Embryonic facial prominence (tissue), 1 donor: ENCODE data around the gene PODXL.
"Not testable (repeated sequence)": the region's sequence is repeated elsewhere in the genome, so short reads cannot be mapped to it uniquely, and the experiment has no call there.

Experiments
- DNase-seq: peaks from one replicate; pipeline ENCODE4 v3.0.0-alpha.2; 2016; ENCODE audit errors: extremely low spot score

PODXL gene

DNA sequence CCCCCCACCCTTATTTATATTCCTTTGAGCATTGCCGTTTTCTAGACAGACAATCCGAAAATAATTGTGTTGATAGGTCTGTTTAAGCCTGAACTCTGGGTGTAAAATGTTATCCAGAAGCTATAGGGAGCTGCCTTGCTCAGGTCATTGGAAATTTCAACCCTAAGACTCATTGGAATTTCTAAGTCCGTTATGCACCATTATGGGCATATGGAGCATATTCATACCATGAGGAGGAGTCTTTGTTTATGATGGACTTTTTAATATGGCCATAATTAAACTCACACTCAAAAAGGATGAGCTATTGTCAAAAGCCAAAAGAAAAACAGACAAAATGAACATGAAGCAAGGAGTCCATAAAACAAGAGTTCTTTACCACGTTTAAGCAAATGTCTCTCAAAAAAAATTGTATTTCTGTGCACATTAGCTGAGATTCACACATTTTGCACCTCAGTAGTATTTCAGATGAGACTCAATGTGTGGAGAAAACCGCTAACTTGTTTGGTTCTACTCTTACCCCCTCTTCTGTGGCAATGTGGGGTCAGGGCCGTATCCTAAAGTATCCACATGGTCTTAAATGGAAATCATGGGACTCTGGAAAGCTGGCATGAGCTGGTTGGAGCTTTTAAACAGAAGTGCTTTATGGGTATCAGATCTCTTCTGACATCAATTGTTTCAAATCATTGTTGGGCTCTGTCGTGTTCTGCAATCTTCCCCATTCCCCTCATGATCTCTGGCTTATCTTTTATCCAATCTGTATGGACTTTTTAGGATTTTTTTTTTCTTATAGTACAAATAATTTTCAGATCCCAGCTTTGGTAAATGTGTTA lies 60.5 kb downstream of the PODXL start:
- DNase-seq, result no peak

DNA sequence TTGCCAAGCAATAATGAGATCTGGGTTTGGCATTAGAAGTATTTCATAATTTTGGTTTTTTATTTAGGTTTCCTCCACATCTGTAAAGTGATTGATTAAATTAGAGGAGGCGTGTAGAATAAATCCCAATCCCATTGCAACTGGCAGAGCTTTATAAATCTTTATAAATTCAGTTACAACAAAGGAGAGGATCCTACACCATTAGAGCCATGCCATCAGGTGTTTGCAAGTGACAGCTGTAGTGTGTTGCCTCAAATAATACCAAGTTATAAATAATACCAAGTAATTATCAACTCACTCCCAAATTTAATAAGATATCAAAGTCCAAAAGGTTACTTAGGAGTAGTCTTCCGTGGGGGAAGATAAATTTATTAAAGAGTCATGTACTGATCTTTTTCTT lies 62.2 kb downstream of the PODXL start:
- no peak for DNase-seq

DNA sequence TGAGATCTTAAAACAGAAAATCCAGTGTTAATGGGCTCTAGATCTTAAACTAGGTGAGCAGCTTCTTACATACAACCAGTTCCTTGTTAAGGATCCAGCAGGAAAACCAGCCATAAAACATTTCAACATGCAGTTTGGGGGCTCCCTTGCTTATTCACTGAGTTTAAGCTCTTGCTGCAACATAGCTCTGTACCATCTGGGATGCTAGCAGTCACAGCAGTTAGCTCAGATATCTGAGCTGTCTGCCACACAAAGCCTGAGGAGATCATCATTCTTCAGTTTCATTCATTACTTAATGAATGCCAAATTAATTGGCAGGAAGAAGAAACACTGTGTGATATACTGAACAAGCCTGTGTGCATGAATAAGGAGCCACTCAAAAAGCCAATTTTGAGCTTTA lies 62.8 kb downstream of the PODXL start:
- no peak for DNase-seq

DNA sequence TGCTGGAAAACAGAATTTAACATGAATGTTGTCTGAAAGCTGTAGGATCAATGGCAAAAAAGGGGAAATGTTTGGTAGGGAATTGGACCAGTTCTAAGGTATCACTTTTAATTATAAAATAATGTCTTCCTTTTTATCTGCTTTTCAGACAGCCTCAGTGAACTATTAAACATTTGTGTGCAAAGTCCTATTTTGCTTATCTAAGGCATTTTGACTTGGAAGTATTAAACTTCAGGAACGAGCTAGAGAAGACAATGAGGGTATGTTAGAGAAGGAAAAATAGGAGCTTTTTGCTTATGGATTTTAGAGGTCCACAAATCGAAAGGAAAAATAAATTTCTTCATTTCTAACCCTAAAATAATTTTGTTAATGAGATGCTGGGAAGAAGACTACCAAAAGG lies 63.3 kb downstream of the PODXL start:
- DNase-seq, result no peak

DNA sequence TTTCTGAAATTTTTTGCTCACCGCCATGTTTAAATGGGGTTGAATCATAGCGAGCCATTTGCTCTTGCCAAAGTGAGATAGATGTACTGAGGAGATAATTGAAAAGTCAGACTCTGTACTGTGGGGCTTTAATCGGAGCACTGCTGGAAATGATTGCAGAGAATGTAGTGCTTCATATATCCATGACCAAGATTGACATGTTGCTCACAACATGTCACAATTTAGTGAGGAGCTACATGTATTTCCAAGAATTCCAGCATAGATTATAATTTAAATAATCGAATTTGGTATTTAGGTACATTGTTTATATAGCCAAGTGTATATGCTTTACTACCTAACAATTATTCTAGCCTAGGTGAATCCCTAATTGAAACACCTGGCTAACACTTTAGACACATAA lies 66.5 kb downstream of the PODXL start:
- DNase-seq, result no peak

DNA sequence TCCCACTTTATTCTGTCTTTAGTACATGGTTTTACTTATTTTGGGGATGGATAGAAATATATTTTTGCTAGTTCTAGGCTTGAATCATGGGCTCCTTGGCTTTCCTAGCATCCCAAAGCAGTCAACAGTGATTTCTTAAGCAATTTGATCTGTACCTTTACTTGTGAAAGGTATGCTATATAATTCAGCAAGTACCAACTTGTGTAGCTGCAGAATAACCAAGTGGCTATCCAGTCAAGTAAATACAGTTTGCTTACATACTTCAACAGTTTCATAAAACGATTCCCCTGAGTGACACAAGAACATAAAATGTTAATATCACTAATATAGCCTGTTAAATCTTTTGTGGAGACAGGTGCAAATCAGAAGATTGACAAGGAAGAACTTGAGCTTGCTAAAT lies 67.2 kb downstream of the PODXL start:
- DNase-seq, result no peak

DNA sequence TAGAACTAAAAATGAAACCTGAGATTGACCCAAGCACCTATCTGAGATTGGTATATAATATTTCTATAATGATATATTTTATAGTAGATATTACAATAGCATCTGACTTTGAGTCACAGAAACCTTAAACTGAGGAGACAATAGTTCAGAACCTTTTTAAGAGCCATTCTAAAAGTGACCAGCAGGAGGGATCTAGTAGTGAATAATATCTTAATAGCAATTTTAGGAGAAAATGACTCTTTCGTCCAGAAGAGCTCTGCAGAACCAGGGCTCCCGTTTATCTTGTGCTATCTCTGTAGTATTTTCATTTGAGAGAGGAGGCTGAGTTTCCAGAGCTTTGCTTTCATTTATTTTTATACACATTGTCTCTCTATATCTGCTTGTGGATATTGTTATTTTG lies 68.1 kb downstream of the PODXL start:
- DNase-seq, result no peak

DNA sequence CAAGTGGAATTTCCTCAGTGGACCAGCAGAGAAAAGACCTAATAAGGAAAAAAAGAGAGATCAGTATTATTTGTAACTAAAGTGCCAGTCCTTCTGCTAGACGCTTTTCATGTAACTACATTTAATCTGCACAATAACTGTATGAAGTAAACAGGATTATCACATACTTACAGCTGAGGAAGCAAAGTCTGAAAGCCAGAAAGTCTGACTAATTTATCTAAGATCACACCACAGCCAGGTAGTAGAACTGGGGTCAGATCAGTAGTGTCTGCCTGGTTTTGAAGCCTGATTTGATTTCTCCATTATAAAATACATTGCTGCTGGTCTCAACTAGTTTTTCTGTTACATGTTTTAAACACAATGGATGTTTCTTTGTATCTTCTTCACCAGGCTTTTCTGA lies 69.2 kb downstream of the PODXL start:
- DNase-seq, result no peak

DNA sequence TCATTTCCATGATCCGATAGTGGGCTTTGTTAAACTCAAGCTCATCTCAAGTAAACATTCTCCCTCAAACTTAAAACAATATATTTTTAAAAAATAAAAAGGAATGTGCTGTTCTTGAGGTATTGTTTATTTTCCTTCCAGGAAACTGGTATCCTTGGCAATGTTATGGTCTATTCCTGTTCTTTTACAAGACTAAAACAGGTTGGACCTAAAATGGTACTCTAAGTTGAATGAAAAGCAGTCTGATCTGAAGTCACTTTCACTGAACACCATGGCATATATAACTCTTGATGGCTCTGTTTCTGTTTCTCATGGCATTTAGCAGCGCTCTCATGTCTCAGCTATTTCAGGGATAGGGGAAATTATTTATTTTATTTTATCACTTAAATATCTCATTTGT lies 70.1 kb downstream of the PODXL start:
- DNase-seq, result no peak

DNA sequence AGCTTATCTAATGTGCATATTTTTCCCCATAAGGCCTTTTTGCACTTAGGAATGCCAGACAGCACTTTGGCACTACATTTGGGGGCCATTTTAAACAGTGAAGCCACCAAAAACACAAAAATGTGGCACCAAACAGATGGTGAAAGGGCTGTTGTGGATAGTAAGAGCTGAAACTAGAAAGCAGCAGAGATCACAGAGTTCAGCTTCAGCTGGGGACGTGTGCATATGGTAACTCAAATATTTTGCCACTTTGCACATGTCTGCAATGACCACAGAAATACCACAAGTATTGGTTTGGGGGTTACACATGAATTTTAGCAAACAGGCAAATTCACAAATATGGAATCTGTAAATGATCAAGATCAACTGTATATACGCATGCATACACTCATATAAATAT lies 72.8 kb downstream of the PODXL start:
- no peak for DNase-seq

DNA sequence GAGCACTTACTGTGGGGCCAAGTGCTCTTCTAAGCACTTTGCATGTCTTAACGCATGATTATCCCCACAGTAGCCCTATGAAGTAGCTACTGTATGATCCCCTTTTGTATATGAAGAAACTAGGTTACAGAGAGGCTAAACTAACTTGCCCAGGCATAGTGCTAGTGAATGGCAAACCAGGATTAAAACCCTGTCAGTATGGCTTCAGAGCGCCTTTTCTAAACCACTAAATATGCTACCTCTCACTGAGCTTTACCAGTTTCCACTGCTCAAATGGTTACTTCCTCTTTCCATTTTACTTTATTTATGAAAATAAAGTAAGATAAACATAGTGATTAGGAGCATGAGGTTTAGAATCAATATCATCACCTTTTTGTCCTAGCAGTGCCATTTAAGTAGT lies 73.6 kb downstream of the PODXL start:
- no peak for DNase-seq

DNA sequence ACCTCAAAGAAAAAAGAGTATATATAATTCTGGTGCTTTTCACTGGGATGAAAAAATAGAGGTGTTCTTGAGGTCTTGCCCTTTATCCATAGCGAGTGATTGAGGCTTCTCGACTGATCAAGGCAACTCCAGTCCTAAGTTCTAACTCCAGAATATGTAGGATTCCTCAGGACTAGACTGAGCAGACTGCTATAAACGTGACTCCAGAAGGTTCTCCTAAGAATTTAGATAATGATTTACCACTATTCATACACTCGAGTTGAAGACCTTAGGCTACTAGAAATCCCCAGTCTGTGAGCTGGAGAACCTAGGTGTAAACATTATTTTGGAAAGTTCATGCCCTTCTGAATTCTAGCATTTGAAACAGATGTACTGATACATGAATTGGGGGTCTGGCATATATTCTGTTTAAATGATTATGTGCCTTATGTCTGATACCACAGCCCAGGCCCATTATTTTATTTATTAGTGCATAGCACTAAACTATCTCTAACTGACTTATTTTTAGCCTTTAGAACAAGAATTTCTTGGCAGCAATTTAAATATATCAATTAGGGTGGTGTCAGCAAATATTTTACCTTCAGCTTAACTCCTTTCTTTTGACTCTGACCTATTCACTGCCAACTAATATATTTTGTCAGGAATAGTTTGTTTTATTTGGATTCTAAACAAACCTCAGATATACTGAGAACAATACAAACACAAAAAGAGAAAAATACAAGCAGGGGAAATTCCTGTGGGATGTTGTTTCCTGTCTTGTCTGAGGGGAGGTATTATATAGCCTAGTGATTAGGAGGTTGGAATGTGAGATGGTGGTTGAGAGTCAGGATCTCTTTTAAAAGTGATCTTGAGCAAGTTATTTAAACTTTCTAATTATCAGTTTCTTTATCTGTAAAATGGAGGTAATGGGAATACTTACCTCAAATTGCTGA lies 75.8 kb downstream of the PODXL start:
- no peak for DNase-seq

DNA sequence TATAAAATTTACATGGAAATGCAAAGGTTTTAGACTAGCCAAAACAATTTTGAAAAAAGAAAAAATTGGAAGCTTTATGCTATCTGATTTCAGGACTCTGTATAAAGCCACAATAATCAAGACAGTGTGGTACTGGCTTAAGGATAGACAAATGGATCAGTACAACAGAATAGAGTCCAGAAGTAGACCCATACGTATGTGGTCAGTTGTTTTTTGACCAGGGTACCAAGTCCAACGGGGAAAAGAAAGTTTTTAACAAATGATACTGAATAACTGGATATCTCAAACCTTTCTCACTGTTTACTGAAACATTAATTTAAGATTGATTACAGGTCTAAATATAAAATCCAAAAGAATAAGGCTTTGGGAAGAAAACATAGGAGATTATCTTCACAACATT lies 79.7 kb downstream of the PODXL start:
- no peak for DNase-seq

DNA sequence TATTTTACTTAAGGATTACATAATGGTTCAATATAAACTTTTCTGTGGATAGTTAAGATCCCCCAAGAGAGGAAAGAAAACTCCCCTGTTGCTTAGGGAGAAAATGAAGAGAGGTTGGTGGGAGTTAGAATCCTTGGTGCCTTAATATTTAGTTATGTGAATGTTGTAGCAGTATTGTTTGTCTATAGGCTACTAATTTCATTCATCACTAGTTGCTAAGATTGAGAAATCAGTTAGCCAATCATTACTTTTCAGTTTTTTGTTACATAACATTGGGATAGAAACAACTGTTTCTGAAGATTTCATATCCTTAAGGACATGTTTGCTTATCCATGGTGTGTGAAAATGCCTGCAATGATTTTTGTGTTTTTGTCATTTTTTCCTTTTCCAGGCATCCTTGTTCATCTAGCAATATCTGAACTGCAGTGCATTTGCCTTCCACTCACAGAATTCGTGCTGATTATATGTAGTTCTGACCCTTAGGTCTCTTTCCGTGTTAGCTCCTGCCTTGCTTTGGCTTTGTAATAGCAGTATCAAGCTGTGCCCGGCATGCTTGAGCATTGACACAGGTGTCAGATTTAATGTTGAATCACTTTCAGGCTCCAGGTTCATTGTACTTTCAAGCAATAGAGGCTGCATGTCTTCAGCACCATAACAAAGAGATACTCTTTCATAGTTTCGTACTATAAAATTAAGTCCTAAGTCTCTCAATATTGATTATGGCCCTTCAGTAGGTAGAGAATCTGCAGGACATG lies 85.0 kb downstream of the PODXL start:
- no peak for DNase-seq

DNA sequence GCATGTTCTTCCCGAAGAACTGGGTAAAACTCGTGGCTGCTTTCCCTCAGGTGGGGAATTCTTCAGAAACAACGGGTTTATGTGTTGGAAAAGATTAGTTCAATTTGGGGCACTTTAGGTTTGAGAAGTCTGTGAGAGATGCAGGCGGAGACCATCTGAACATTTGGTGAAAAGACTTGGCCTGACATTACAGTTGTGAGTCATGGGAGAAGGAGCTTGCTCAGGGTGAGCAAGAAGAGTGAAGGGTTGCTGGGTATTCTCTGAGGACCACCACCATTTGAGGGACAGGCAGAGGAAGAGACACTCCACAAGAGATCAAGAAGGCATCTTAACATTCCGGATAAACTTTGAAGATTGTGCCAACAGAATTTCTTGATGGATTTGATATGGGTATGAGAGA lies 88.6 kb downstream of the PODXL start:
- no peak for DNase-seq

DNA sequence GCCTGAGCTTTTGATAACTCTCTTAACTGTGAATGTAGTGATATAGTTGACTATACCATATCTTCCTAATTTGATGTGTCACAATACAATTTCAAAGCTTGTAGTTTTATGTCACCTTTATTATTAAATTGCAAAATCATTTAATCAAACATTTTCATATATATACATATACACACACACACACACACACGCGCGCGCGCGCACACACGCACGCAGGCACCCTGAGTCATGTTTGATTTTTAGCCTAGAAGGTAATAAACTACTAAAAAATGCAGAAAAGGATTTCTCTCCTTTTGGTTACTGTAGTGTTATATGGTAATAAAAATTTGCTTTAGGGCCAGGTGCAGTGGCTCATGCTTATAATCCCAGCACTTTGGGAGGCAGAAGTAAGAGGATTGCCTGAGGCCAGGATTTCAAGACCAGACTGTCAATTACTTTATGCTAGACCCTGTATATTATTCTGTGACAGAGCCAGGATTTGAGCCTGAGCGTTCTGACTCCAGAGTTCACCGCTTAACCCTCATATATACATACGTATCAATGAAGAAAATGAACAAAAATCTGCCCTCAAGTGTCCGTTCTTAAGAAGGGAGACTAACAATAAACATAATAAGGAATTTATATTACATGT lies 89.6 kb downstream of the PODXL start:
- no peak for DNase-seq

DNA sequence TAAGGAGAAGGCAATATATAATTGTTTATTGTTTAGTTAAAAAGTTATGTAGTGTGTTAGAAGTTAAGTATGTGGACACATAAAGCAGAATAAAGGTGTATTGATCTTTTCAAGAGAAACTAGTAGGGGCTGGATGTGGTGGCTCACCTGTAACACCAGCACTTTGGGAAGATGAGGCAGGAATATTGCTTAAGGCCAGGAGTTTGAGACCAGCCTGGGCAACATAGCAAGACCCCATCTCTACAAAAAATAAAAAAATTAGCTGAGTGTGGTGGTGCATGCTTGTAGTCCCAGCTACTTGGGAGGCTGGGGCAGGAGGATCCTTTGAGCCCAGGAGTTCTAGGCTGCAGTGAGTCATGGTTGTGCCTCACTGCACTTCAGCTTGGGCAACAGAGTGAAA lies 93.7 kb downstream of the PODXL start:
- not testable (repeated sequence) for DNase-seq

DNA sequence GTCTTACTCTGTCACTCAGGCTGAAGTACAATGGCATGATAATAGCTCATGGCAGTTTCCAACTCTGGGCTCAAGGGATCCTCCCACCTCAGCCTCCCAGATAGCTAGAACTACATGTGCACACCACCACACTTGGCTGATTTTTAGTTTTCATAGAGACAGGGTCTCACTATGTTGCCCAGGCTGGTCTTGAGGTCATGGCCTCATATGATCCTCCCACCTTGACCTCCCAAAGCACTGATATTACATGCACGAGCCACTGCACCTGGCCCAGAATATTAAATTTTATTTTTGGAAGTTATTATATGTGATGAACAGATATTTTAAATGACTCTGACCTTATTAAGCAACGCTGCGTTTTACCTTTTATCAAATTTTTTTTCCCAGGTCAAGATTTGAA lies 94.4 kb downstream of the PODXL start:
- DNase-seq, result no peak

DNA sequence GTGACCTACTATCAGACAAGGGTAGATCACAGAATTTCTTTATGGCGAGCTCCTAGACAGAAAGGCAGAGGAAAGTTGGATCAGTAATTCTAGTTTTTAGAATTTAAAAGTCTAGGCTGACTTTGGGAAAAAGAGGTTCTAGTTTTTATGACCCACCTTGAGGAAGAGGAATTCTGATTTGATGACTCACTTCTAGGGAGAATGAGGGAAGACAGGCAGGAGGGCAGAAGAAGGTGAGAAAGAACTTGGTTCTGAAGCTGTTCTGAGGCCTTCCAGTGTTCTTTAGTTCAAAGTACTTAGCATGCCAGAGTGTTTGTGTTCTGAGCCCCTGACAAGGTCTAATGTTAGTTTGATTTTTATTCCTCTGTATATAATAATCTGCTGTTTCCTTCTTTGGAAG lies 97.2 kb downstream of the PODXL start:
- no peak for DNase-seq

DNA sequence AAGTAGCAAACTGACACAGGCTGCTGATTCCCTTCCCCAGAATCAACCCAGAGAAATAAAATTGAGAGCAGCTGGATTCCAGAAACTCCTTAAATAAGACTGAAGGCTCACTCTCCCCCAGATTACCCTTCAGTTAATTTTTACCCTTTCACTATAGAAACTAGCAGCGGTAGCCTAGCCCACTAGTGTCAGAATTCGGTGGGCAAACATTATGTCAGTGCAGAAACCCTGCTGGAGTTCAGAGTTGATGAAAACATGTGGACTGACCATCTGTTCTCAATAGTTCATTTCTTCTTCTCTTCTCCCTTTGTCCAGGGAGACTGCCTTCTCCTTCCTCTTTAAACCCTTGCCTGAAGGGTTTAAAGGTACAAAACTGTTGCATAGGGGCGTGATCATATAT lies 100.1 kb downstream of the PODXL start:
- DNase-seq, result no peak

DNA sequence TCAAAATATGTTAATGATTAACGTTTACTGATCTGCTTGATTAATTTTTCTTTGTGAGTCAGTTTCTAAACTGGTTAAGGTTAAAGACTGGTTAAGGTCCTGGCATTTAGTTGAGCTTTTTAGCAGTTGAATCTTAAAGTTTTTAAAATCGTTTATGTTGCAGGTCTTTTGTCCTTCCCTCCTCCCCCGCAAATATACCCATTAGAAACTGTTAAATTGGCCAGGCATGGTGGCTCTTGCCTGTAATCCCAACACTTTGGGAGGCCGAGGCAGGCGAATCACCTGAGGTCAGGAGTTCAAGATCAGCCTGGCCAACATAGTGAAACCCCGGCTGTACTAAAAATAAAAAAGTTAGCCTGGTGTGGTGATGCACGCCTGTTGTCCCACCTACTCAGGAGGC lies 100.9 kb downstream of the PODXL start:
- DNase-seq, result no peak

DNA sequence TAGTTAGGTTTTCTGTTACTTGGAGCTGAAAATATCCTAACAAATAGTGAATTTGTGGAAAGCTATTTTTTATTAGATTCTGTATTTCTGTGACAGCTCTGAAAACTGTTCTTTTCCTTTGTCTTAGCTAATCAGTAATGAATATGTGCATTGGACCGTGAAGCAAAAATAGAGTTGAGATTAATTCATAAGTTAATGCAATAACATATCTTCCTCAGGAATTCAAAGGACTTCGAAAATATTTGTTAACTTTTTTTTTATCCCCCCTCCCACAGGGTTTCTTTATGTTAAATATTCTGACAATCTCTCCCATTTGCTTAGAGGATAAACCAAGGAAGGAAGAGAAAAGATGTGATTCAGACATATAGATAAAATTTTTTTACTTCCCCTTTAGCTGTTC lies 101.4 kb downstream of the PODXL start:
- no peak for DNase-seq
